ENCODE results near the gene EML1.

Gene EML1

DNA sequence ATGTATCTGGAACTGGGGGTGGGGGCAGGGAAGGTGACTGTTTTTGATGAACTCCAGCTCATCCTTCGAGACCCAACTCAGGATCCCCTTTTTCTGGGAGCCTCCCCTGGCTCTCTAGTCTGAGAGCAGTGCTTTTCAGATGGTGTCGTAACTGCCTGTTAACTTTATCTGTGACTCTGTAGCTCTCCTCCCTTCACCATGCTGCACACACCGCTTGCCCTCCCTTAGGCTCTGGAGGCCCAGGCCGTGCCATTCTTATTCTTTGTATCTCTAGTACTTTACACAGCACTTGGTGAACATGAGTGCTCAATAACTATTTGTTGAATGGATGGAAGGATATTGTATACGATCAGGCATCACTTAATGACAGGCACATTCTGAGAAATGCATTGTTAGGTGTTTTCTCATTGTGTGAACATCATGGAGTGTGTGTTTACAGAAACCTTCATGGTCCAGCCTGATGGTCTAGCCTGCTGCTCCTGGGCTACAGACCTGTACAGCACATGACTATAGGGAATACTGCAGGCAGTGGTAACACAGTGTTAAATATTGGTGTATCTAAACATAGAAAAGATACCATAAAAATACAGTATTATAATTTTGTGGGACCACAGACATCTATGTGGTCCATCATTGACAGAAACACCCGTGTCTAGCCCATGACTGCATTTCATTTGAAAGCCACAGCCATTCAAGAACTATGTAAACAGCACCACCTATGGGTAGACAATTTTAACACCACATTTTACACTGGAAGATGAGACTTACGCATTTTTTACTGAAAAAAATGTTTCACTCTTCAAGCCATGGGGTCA lies 91.8 kb downstream of the EML1 start:
- Histone ChIP-seq H3K79me2 (ENCODE audit: control insufficient read depth, insufficient read depth, low read length, unreplicated experiment) (no peaks in the 10 kb centered on the region), H2AFZ (ENCODE audit: low read length, unreplicated experiment) (no peak overlapping the region), H3K4me3 (ENCODE audit: low read depth, low read length) (no peak overlapping the region), H3K4me1 (ENCODE audit: control insufficient read depth, insufficient read depth, low read length, unreplicated experiment) (peaks cover 4% of the 10 kb centered on the region), H3K27me3 (ENCODE audit: insufficient read depth, low read length) (no peaks in the 10 kb centered on the region), H3K27ac (ENCODE audit: low read depth, low read length) (no peak overlapping the region), H3K36me3 (ENCODE audit: insufficient read depth, low read length) (no peaks in the 10 kb centered on the region)

DNA sequence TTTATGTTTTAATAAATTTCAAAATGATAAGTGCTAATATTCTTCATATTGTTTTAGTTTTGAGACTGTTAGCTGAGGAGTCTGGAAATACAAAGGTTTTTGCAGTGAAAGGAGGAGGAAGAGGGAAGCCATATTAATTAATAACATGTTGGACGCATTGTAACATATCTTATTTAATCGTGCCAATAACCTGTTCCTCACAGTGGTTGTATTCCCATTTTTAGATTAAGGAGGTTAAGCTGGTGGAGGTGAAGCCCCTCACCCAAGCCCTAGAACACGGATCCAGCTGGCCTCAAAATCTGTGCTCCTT lies 92.4 kb downstream of the EML1 start:
- Histone ChIP-seq H3K36me3 (ENCODE audit: insufficient read depth, low read length) (no peaks in the 10 kb centered on the region), H3K27ac (ENCODE audit: low read depth, low read length) (no peak overlapping the region), H3K79me2 (ENCODE audit: control insufficient read depth, insufficient read depth, low read length, unreplicated experiment) (no peaks in the 10 kb centered on the region), H3K4me1 (ENCODE audit: control insufficient read depth, insufficient read depth, low read length, unreplicated experiment) (no peaks in the 10 kb centered on the region), H2AFZ (ENCODE audit: low read length, unreplicated experiment) (no peak overlapping the region), H3K4me3 (ENCODE audit: low read depth, low read length) (no peak overlapping the region), H3K27me3 (ENCODE audit: insufficient read depth, low read length) (no peaks in the 10 kb centered on the region)

DNA sequence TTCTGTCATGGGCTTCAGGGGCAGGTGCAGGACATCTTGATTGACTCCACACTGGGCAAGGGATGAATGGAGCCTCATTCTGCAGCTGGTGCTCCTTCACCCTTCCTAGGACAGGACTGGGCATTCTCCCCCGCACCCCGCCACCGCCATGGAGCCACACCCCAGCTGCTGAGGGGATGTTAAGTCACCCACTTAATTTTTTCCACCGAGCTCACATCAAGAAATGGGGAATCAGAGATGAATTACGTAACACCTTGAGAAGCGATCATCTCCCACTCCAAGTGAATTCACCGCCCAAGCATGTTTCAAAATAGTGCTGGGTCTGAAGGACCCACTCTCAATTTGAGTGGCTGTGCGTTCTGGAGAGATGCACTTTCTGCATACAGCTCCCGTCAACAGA lies 94.2 kb downstream of the EML1 start:
- H2AFZ ChIP-seq (ENCODE audit: low read length, unreplicated experiment) = no peak overlapping the region
- H3K27me3 ChIP-seq (ENCODE audit: insufficient read depth, low read length) = no peaks in the 10 kb centered on the region
- no peaks in the 10 kb centered on the region for H3K4me1 ChIP-seq (ENCODE audit: control insufficient read depth, insufficient read depth, low read length, unreplicated experiment)
- no peaks in the 10 kb centered on the region for H3K79me2 ChIP-seq (ENCODE audit: control insufficient read depth, insufficient read depth, low read length, unreplicated experiment)
- H3K4me3 ChIP-seq (ENCODE audit: low read depth, low read length) = no peak overlapping the region
- no peaks in the 10 kb centered on the region for H3K36me3 ChIP-seq (ENCODE audit: insufficient read depth, low read length)
- no peak overlapping the region for H3K27ac ChIP-seq (ENCODE audit: low read depth, low read length)

DNA sequence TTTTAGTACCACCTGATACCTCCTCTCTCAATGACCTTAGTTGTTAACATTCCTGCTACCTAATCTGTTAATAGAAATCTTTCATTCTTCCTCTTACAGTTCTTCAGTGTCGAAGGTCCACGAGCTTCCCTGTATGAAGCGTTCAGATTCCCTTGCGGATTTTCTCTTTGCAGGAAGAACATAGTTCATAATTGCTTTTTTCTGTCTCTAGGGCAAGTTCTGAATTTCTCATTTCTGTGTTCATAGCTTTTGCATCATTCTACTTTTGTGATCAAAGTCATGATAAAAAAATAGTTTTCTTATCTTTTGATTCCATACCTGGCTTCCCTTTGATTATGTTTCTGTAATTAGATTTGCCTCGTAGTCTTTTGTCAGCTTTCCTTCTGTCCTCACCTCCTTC lies 94.9 kb downstream of the EML1 start:
- Histone ChIP-seq H3K27ac (ENCODE audit: low read depth, low read length) (no peak overlapping the region), H3K4me3 (ENCODE audit: low read depth, low read length) (no peak overlapping the region), H2AFZ (ENCODE audit: low read length, unreplicated experiment) (no peak overlapping the region), H3K27me3 (ENCODE audit: insufficient read depth, low read length) (no peaks in the 10 kb centered on the region), H3K79me2 (ENCODE audit: control insufficient read depth, insufficient read depth, low read length, unreplicated experiment) (no peaks in the 10 kb centered on the region), H3K4me1 (ENCODE audit: control insufficient read depth, insufficient read depth, low read length, unreplicated experiment) (no peaks in the 10 kb centered on the region), H3K36me3 (ENCODE audit: insufficient read depth, low read length) (no peaks in the 10 kb centered on the region)

DNA sequence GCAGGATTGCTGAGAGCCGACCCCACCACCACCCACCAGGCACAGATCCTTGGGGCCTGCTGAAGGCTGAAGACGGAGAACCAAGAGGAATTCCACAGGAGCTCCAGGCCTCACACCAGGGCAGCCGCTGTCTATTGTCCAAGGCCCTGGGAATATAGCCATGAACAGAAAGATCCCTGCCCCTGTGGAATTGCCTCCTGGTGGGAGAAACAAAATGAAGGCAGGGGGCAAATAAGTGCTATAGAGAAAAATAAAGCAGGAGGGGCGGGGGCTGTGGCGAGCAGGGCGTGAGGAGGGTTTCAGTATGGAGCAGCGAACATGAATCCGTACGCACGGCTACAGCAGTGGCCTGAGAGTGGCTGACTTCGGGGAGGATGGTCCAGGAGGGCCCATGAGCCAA lies 96.1 kb downstream of the EML1 start:
- no peak overlapping the region for H3K4me3 ChIP-seq (ENCODE audit: low read depth, low read length)
- H3K27me3 ChIP-seq (ENCODE audit: insufficient read depth, low read length) = no peaks in the 10 kb centered on the region
- no peaks in the 10 kb centered on the region for H3K4me1 ChIP-seq (ENCODE audit: control insufficient read depth, insufficient read depth, low read length, unreplicated experiment)
- no peaks in the 10 kb centered on the region for H3K36me3 ChIP-seq (ENCODE audit: insufficient read depth, low read length)
- H3K79me2 ChIP-seq (ENCODE audit: control insufficient read depth, insufficient read depth, low read length, unreplicated experiment) = no peaks in the 10 kb centered on the region
- no peak overlapping the region for H3K27ac ChIP-seq (ENCODE audit: low read depth, low read length)
- H2AFZ ChIP-seq (ENCODE audit: low read length, unreplicated experiment) = no peak overlapping the region

DNA sequence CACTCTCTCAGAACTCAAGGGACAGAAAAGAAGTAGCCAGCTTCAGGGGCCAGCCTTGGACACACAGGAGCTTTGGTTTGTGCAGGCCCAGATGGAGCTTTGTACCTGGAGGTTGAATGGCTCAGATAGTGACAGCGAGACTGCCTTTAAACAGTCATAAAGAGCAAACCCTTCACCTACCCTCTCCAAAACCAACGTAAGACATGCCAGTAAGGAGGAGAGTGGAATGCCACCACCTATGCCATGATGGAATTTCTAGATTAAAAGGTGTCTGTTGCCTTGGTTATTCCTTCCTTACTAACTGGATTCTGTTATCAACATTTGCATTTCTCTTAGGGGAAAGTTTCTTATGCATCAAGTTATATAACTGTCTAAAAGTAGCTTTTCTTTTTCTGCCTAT lies 98.1 kb downstream of the EML1 start:
- Histone ChIP-seq H3K27me3 (ENCODE audit: insufficient read depth, low read length) (no peaks in the 10 kb centered on the region), H3K36me3 (ENCODE audit: insufficient read depth, low read length) (no peaks in the 10 kb centered on the region), H3K27ac (ENCODE audit: low read depth, low read length) (no peak overlapping the region), H3K4me1 (ENCODE audit: control insufficient read depth, insufficient read depth, low read length, unreplicated experiment) (no peaks in the 10 kb centered on the region), H3K79me2 (ENCODE audit: control insufficient read depth, insufficient read depth, low read length, unreplicated experiment) (no peaks in the 10 kb centered on the region), H3K4me3 (ENCODE audit: low read depth, low read length) (no peak overlapping the region), H2AFZ (ENCODE audit: low read length, unreplicated experiment) (no peak overlapping the region)

DNA sequence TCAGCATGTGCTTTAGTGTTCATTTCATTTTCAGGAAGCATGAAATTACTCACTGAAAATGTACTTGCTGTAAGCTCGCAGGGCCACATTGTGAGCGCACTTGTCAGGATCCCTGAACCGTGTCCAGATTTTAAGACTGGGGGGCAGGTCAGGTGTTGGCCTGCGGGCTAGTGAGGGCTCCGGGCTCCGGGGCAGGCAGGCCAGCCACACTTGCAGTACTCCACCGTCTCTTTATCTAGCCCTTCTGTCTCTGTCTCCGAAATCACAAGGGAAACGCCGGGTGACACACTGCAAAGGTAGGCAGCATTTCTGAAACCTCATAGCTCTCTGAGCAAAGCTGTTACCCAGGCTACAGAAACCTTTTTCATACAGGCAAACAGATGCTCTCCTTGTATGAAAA lies 98.7 kb downstream of the EML1 start:
- Histone ChIP-seq H3K36me3 (ENCODE audit: insufficient read depth, low read length) (no peaks in the 10 kb centered on the region), H3K27me3 (ENCODE audit: insufficient read depth, low read length) (no peaks in the 10 kb centered on the region), H3K27ac (ENCODE audit: low read depth, low read length) (no peak overlapping the region), H3K4me3 (ENCODE audit: low read depth, low read length) (no peak overlapping the region), H3K4me1 (ENCODE audit: control insufficient read depth, insufficient read depth, low read length, unreplicated experiment) (no peaks in the 10 kb centered on the region), H2AFZ (ENCODE audit: low read length, unreplicated experiment) (no peak overlapping the region), H3K79me2 (ENCODE audit: control insufficient read depth, insufficient read depth, low read length, unreplicated experiment) (no peaks in the 10 kb centered on the region)

DNA sequence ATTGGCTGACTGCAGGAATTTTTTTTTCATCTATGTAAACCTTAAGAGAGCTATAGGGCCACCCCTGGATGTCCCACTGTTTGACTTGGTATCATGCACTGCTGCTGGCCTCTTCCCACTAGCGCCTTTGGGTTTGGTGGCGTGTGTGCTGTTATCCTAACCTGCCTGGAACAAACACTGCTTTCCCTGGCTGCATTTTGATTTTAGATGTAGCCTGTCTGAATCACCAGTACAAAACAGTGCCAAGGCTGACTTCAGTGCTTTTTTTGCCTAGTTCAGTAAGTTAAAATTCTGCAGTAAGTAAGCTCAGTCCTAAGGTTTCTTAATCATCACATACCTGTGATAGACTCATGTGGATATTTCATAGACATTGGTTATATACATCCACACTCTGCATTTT lies 99.2 kb downstream of the EML1 start:
- H3K27ac ChIP-seq (ENCODE audit: low read depth, low read length) = no peak overlapping the region

GRCh38 chr14:99896361-99896760 lies 103.1 kb downstream of the EML1 start:
- no peaks in the 10 kb centered on the region for H3K27me3 ChIP-seq (ENCODE audit: insufficient read depth, low read length)
- no peaks in the 10 kb centered on the region for H3K79me2 ChIP-seq (ENCODE audit: control insufficient read depth, insufficient read depth, low read length, unreplicated experiment)

More for the DNA sequence above, 99.2 kb downstream of the EML1 start:
- Histone ChIP-seq H3K27me3 (ENCODE audit: insufficient read depth, low read length) (no peaks in the 10 kb centered on the region), H3K79me2 (ENCODE audit: control insufficient read depth, insufficient read depth, low read length, unreplicated experiment) (no peaks in the 10 kb centered on the region), H3K36me3 (ENCODE audit: insufficient read depth, low read length) (no peaks in the 10 kb centered on the region), H3K4me3 (ENCODE audit: low read depth, low read length) (no peak overlapping the region), H3K4me1 (ENCODE audit: control insufficient read depth, insufficient read depth, low read length, unreplicated experiment) (no peaks in the 10 kb centered on the region), H2AFZ (ENCODE audit: low read length, unreplicated experiment) (no peak overlapping the region)

DNA sequence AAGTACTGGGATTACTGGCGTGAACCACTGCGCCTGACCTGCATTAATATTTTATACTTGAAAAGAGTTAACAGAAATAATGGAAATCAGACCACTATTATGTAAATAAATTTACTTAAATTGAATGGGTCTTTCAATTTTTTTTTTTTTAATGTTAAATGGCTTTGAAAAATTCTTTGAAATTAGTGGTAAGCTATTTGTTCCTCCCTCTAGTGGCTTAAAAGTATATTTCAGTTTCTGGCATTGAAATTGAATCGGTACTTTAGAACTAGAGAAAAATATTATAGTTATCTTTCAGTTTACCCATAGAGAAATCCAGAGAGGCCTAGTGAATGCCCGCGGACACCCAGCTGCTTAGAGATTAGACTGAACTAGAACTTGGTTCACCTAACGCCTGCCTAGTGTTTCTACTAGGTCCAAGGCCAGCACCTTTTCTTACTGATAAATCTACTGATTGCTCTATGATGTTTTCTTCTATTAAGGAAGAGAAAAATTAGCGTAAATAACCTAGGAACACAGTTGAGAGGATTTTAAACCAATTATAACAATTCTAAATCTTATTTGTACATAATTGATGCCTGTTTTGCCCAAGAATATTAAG lies 106.5 kb downstream of the EML1 start:
- H2AFZ ChIP-seq (ENCODE audit: low read length, unreplicated experiment) = peak overlapping the region; percentile 59

More at GRCh38 chr14:99896361-99896760, 103.1 kb downstream of the EML1 start:
- H3K4me1 ChIP-seq (ENCODE audit: control insufficient read depth, insufficient read depth, low read length, unreplicated experiment) = no peaks in the 10 kb centered on the region
- H3K36me3 ChIP-seq (ENCODE audit: insufficient read depth, low read length) = no peaks in the 10 kb centered on the region
- H3K27ac ChIP-seq (ENCODE audit: low read depth, low read length) = no peak overlapping the region
- H3K4me3 ChIP-seq (ENCODE audit: low read depth, low read length) = no peak overlapping the region
- no peak overlapping the region for H2AFZ ChIP-seq (ENCODE audit: low read length, unreplicated experiment)

GRCh38 chr14:99902925-99903324 lies 109.7 kb downstream of the EML1 start:
- H3K4me1 ChIP-seq (ENCODE audit: control insufficient read depth, insufficient read depth, low read length, unreplicated experiment) = no peaks in the 10 kb centered on the region
- H3K4me3 ChIP-seq (ENCODE audit: low read depth, low read length) = no peak overlapping the region
- no peak overlapping the region for H2AFZ ChIP-seq (ENCODE audit: low read length, unreplicated experiment)
- no peaks in the 10 kb centered on the region for H3K27me3 ChIP-seq (ENCODE audit: insufficient read depth, low read length)
- H3K36me3 ChIP-seq (ENCODE audit: insufficient read depth, low read length) = peaks cover 16% of the 10 kb centered on the region; the same call in 1 of the 2 replicates
- no peak overlapping the region for H3K27ac ChIP-seq (ENCODE audit: low read depth, low read length)
- H3K79me2 ChIP-seq (ENCODE audit: control insufficient read depth, insufficient read depth, low read length, unreplicated experiment) = no peaks in the 10 kb centered on the region

More for the DNA sequence above, 106.5 kb downstream of the EML1 start:
- Histone ChIP-seq H3K4me3 (ENCODE audit: low read depth, low read length) (no peak overlapping the region), H3K27ac (ENCODE audit: low read depth, low read length) (no peak overlapping the region), H3K27me3 (ENCODE audit: insufficient read depth, low read length) (no peaks in the 10 kb centered on the region), H3K36me3 (ENCODE audit: insufficient read depth, low read length) (peaks cover 16% of the 10 kb centered on the region; the same call in 1 of the 2 replicates), H3K79me2 (ENCODE audit: control insufficient read depth, insufficient read depth, low read length, unreplicated experiment) (no peaks in the 10 kb centered on the region), H3K4me1 (ENCODE audit: control insufficient read depth, insufficient read depth, low read length, unreplicated experiment) (no peaks in the 10 kb centered on the region)

Data from ACC112 (cell line).